Thoracic aorta (tissue), 2 donors: ENCODE results near the gene HCN1. TPM values are rescaled to one million over a fixed set of nuclear protein-coding genes. Genes with fewer than 3 reads are reported as not detected.

Experiments used
- ATAC-seq: fragments of 150-250 bp; one replicate; pipeline ENCODE4 v1.8.0; 2017; ENCODE audit warnings: low read depth; ENCODE audit not compliant: insufficient number of reproducible peaks, low FRiP score
- DNase-seq: peaks from one replicate; pipeline ENCODE4 v3.0.0-alpha.2; 2020; ENCODE audit warnings: low spot score
- H3K27ac ChIP-seq, 2 donors: fragments of 200-600 bp; sonication (generic); 1 replicate in 1 of 2; 2 replicates in 1 of 2; pipeline ENCODE4 v1.5.1; 2016; ENCODE audit warnings: mild to moderate bottlenecking in 2 of 2, moderate library complexity in 2 of 2
- H3K27me3 ChIP-seq: fragments of 200-600 bp; sonication (generic); replicated peaks from 2 replicates; pipeline ENCODE4 v1.6.0; 2016; ENCODE audit warnings: mild to moderate bottlenecking; ENCODE audit not compliant: insufficient read depth
- H3K36me3 ChIP-seq: fragments of 200-600 bp; sonication (generic); one replicate; pipeline ENCODE4 v1.5.1; 2016
- H3K4me1 ChIP-seq, 2 donors: fragments of 200-600 bp; sonication (generic); 1 replicate in 1 of 2; 2 replicates in 1 of 2; pipeline versions ENCODE4 v1.5.1 to v1.6.0; 2016; ENCODE audit warnings: low read depth in 2 of 2, mild to moderate bottlenecking in 1 of 2; ENCODE audit not compliant: control insufficient read depth in 1 of 2
- H3K4me3 ChIP-seq: fragments of 200-600 bp; sonication (generic); 2 replicates; pipeline ENCODE4 v1.5.1; 2016; ENCODE audit warnings: mild to moderate bottlenecking
- H3K9me3 ChIP-seq: fragments of 200-600 bp; sonication (generic); 2 replicates; pipeline ENCODE4 v1.5.1; 2016
- CTCF ChIP-seq: fragments of 200-600 bp; sonication (generic); IDR thresholded peaks from one replicate; pipeline ENCODE4 v1.5.1; 2019; ENCODE audit warnings: antibody characterized with exemption
- total RNA-seq, 2 donors: library from RNA; depleted of rRNA; stranded (reverse); fragments of >200 nt; gene quantifications; one replicate each; pipeline versions ENCODE4 v1.1.0 to v1.2.3, GENCODE V29; 2016

HCN1 gene
- total RNA-seq, 2 donors from 2014 or later = 0.21 TPM; not detected in 1

- TF ChIP-seq CTCF = no peak
- no peaks in the 10 kb centered on the region for H3K9me3 ChIP-seq
- no peaks in the 10 kb centered on the region for H3K4me1 ChIP-seq
- no peak overlapping the region for H3K4me3 ChIP-seq
- H3K27ac ChIP-seq = no peak overlapping the region
- H3K36me3 ChIP-seq = no peaks in the 10 kb centered on the region
- no peak for DNase-seq
- no peak for ATAC-seq
- H3K27me3 ChIP-seq = no peaks in the 10 kb centered on the region
These were observed 8.5 kb downstream of the HCN1 start for GRCh38 chr5:45687701-45688100.

GRCh38 chr5:45686620-45687019 lies 9.6 kb downstream of the HCN1 start:
- no peaks in the 10 kb centered on the region for H3K9me3 ChIP-seq
- no peak for TF ChIP-seq CTCF
- no peaks in the 10 kb centered on the region for H3K36me3 ChIP-seq
- DNase-seq (no peak), ATAC-seq (no peak)
- no peak overlapping the region for H3K4me3 ChIP-seq
- H3K4me1 ChIP-seq = no peaks in the 10 kb centered on the region
- no peak overlapping the region for H3K27ac ChIP-seq
- no peaks in the 10 kb centered on the region for H3K27me3 ChIP-seq

- H3K27ac ChIP-seq = no peak overlapping the region
- no peak for DNase-seq
- no peaks in the 10 kb centered on the region for H3K36me3 ChIP-seq
- ATAC-seq = no peak
- no peaks in the 10 kb centered on the region for H3K9me3 ChIP-seq
- H3K27me3 ChIP-seq = no peaks in the 10 kb centered on the region
- peaks cover 0 to 3% of the 10 kb centered on the region in 2 donors for H3K4me1 ChIP-seq
- H3K4me3 ChIP-seq = no peak overlapping the region
- no peak for TF ChIP-seq CTCF
These were observed 12.1 kb downstream of the HCN1 start for GRCh38 chr5:45684118-45684517.

GRCh38 chr5:45680950-45681349 lies 15.2 kb downstream of the HCN1 start:
- TF ChIP-seq CTCF = no peak
- H3K4me1 ChIP-seq = peaks cover 0 to 4% of the 10 kb centered on the region in 2 donors
- no peaks in the 10 kb centered on the region for H3K9me3 ChIP-seq
- no peak for ATAC-seq
- no peak for DNase-seq
- no peak overlapping the region for H3K4me3 ChIP-seq
- H3K27me3 ChIP-seq = no peaks in the 10 kb centered on the region
- H3K36me3 ChIP-seq = no peaks in the 10 kb centered on the region
- no peak overlapping the region for H3K27ac ChIP-seq

GRCh38 chr5:45677524-45677923 lies 18.7 kb downstream of the HCN1 start:
- H3K36me3 ChIP-seq = no peaks in the 10 kb centered on the region
- TF ChIP-seq CTCF = no peak
- H3K27ac ChIP-seq = no peak overlapping the region
- H3K9me3 ChIP-seq = no peaks in the 10 kb centered on the region
- peaks cover 0 to 4% of the 10 kb centered on the region in 2 donors for H3K4me1 ChIP-seq
- DNase-seq (no peak), ATAC-seq (no peak)
- H3K4me3 ChIP-seq = no peak overlapping the region
- H3K27me3 ChIP-seq = no peaks in the 10 kb centered on the region
